CD4-positive, CD25-positive, alpha-beta regulatory T cell (primary cell): ENCODE data around the gene BCL2L15. TPM values are rescaled to one million over a fixed set of nuclear protein-coding genes. Genes with fewer than 3 reads are reported as not detected.

ENCODE experiments used
- ATAC-seq, 2 donors: fragments of 150-1000 bp; cut with Tn5 transposase; one replicate each; pipeline ENCODE4 v1.10.0; 2021; ENCODE audit warnings: low read depth in 2 of 2, moderate number of reproducible peaks in 2 of 2, moderate library complexity in 1 of 2
- DNase-seq, 3 donors: peaks; one replicate each; pipeline versions ENCODE4 v3.0.0 to v3.0.0-alpha.2; 2012 to 2022; ENCODE audit warnings: mixed read lengths in 1 of 3
- H3K27ac ChIP-seq: one replicate; pipeline ENCODE4 v1.7.0; 2013; ENCODE audit warnings: mild to moderate bottlenecking, low read length; ENCODE audit not compliant: insufficient read depth, poor library complexity, severe bottlenecking
- H3K27me3 ChIP-seq: one replicate; pipeline ENCODE4 v1.7.0; 2013; ENCODE audit warnings: low read length; ENCODE audit not compliant: control insufficient read depth, insufficient read depth
- H3K36me3 ChIP-seq: one replicate; pipeline ENCODE4 v1.7.0; 2013; ENCODE audit warnings: mild to moderate bottlenecking, low read length, moderate library complexity; ENCODE audit not compliant: control insufficient read depth, insufficient read depth
- H3K4me1 ChIP-seq: 2 replicates; pipeline ENCODE4 v1.7.0; 2013; ENCODE audit warnings: mild to moderate bottlenecking, low read length; ENCODE audit not compliant: insufficient read depth, control insufficient read depth, poor library complexity, severe bottlenecking
- H3K4me3 ChIP-seq: one replicate; pipeline ENCODE4 v1.7.0; 2013; ENCODE audit warnings: low read depth, mild to moderate bottlenecking, low read length, moderate library complexity
- H3K9me3 ChIP-seq, 2 experiments: 1 replicate in 1 of 2; 2 replicates in 1 of 2; pipeline ENCODE4 v1.7.0; 2013; ENCODE audit warnings: low read length in 2 of 2, mild to moderate bottlenecking in 1 of 2, moderate library complexity in 1 of 2; ENCODE audit not compliant: control insufficient read depth in 2 of 2
- H3K27ac Mint-ChIP-seq, 3 donors: one replicate each; pipeline ENCODE4 v1.8.0; 2020 to 2022; ENCODE audit warnings: mild to moderate bottlenecking in 3 of 3, mixed read lengths in 3 of 3, moderate library complexity in 2 of 3
- H3K27me3 Mint-ChIP-seq: one replicate; pipeline ENCODE4 v1.8.0; 2022; ENCODE audit warnings: mild to moderate bottlenecking, mixed read lengths
- H3K36me3 Mint-ChIP-seq: one replicate; pipeline ENCODE4 v1.8.0; 2020; ENCODE audit warnings: mixed read lengths
- H3K4me1 Mint-ChIP-seq, 4 donors: one replicate each; pipeline ENCODE4 v1.8.0; 2020 to 2022; ENCODE audit warnings: mixed read lengths in 4 of 4, mild to moderate bottlenecking in 1 of 4
- H3K4me3 Mint-ChIP-seq, 4 donors: one replicate each; pipeline ENCODE4 v1.8.0; 2020 to 2022; ENCODE audit warnings: mild to moderate bottlenecking in 4 of 4, mixed read lengths in 4 of 4, moderate library complexity in 3 of 4
- H3K9me3 Mint-ChIP-seq, 7 donors: one replicate each; pipeline ENCODE4 v1.8.0; 2020 to 2022; ENCODE audit warnings: mixed read lengths in 7 of 7, mild to moderate bottlenecking in 3 of 7, moderate library complexity in 2 of 7
- polyA plus RNA-seq, 4 donors: library from polyadenylated mRNA; unstranded; fragments of 300-500 nt; fragmentation: Illumina TruSeq; gene quantifications; one replicate each; pipeline ENCODE4 v1.2.3, GENCODE V29; 2021
- total RNA-seq: library from RNA; stranded (reverse); gene quantifications from one replicate; pipeline ENCODE4 v1.2.3, GENCODE V29; 2022

Gene BCL2L15
- total and polyA plus RNA-seq, 5 donors from 2014 or later, result 0.30 to 2.2 (median 0.79) TPM

- peaks cover 0 to 7% (median 3%) of the 10 kb centered on the region in 4 donors for H3K4me1 Mint-ChIP-seq
- H3K27me3 Mint-ChIP-seq, result peaks cover 13% of the 10 kb centered on the region
- no peaks in the 10 kb centered on the region for H3K4me1 ChIP-seq
- H3K36me3 Mint-ChIP-seq, result peaks cover 14% of the 10 kb centered on the region
- H3K27me3 ChIP-seq, result no peaks in the 10 kb centered on the region
- H3K9me3 ChIP-seq, result no peaks in the 10 kb centered on the region
- ATAC-seq (no peak), DNase-seq (no peak)
- H3K4me3 Mint-ChIP-seq, result peak overlapping the region in 1 of 4 donors; percentile 47
- peak overlapping the region in 1 of 3 donors; percentile 52 for H3K27ac Mint-ChIP-seq
- H3K9me3 Mint-ChIP-seq, result peaks cover 0 to 1% (median 0%) of the 10 kb centered on the region in 7 donors
- H3K27ac ChIP-seq, result no peak overlapping the region
- peaks cover 3% of the 10 kb centered on the region for H3K36me3 ChIP-seq
- no peak overlapping the region for H3K4me3 ChIP-seq
Measured at GRCh38 chr1:113917400-113918082, 30.2 kb upstream of the BCL2L15 start.

GRCh38 chr1:113916974-113917373 lies 29.6 kb upstream of the BCL2L15 start:
- H3K9me3 ChIP-seq, result no peaks in the 10 kb centered on the region
- H3K27ac ChIP-seq, result no peak overlapping the region
- no peaks in the 10 kb centered on the region for H3K4me1 ChIP-seq
- DNase-seq (no peak), ATAC-seq (no peak)
- H3K36me3 Mint-ChIP-seq, result peaks cover 15% of the 10 kb centered on the region
- peaks cover 11% of the 10 kb centered on the region for H3K27me3 Mint-ChIP-seq
- no peaks in the 10 kb centered on the region for H3K27me3 ChIP-seq
- no peak overlapping the region for H3K4me3 ChIP-seq
- H3K27ac Mint-ChIP-seq, result no peak overlapping the region
- no peak overlapping the region for H3K4me3 Mint-ChIP-seq
- peaks cover 0 to 7% (median 3%) of the 10 kb centered on the region in 4 donors for H3K4me1 Mint-ChIP-seq
- H3K36me3 ChIP-seq, result peaks cover 9% of the 10 kb centered on the region
- peaks cover 0 to 1% (median 0%) of the 10 kb centered on the region in 7 donors for H3K9me3 Mint-ChIP-seq

- peaks cover 7% of the 10 kb centered on the region for H3K27me3 Mint-ChIP-seq
- H3K27ac Mint-ChIP-seq, result no peak overlapping the region
- no peaks in the 10 kb centered on the region for H3K4me1 ChIP-seq
- DNase-seq, result no peak
- H3K4me1 Mint-ChIP-seq, result peaks cover 0 to 19% (median 7%) of the 10 kb centered on the region in 4 donors
- no peak overlapping the region for H3K27ac ChIP-seq
- peaks cover 0 to 1% (median 0%) of the 10 kb centered on the region in 7 donors for H3K9me3 Mint-ChIP-seq
- no peaks in the 10 kb centered on the region for H3K27me3 ChIP-seq
- no peak for ATAC-seq
- H3K9me3 ChIP-seq, result no peaks in the 10 kb centered on the region
- H3K36me3 ChIP-seq, result peaks cover 30% of the 10 kb centered on the region
- no peak overlapping the region for H3K4me3 Mint-ChIP-seq
- H3K36me3 Mint-ChIP-seq, result peaks cover 37% of the 10 kb centered on the region
- H3K4me3 ChIP-seq, result no peak overlapping the region
Measured at GRCh38 chr1:113913887-113914664, 26.7 kb upstream of the BCL2L15 start.

GRCh38 chr1:113913312-113913668 lies 25.9 kb upstream of the BCL2L15 start:
- peaks cover 33% of the 10 kb centered on the region for H3K36me3 ChIP-seq
- Mint-ChIP-seq H3K4me1 (peaks cover 2 to 17% (median 9%) of the 10 kb centered on the region in 4 donors), H3K9me3 (peaks cover 0 to 1% (median 0%) of the 10 kb centered on the region in 7 donors), H3K36me3 (peaks cover 40% of the 10 kb centered on the region), H3K4me3 (no peak overlapping the region), H3K27me3 (no peaks in the 10 kb centered on the region), H3K27ac (peak overlapping the region in 1 of 3 donors; percentile 65)
- no peaks in the 10 kb centered on the region for H3K4me1 ChIP-seq
- no peak overlapping the region for H3K27ac ChIP-seq
- no peak overlapping the region for H3K4me3 ChIP-seq
- DNase-seq (no peak), ATAC-seq (no peak)
- no peaks in the 10 kb centered on the region for H3K9me3 ChIP-seq
- H3K27me3 ChIP-seq, result no peaks in the 10 kb centered on the region

GRCh38 chr1:113912594-113913311 lies 25.4 kb upstream of the BCL2L15 start:
- no peaks in the 10 kb centered on the region for H3K27me3 ChIP-seq
- Mint-ChIP-seq H3K27ac (peak overlapping the region in 1 of 3 donors; percentile 65), H3K27me3 (no peaks in the 10 kb centered on the region), H3K36me3 (peaks cover 39% of the 10 kb centered on the region), H3K4me3 (no peak overlapping the region), H3K9me3 (peaks cover 0 to 1% (median 0%) of the 10 kb centered on the region in 7 donors), H3K4me1 (peaks cover 5 to 14% (median 10%) of the 10 kb centered on the region in 4 donors)
- DNase-seq, result no peak
- H3K9me3 ChIP-seq, result no peaks in the 10 kb centered on the region
- no peaks in the 10 kb centered on the region for H3K4me1 ChIP-seq
- peaks cover 35% of the 10 kb centered on the region for H3K36me3 ChIP-seq
- no peak overlapping the region for H3K4me3 ChIP-seq
- no peak overlapping the region for H3K27ac ChIP-seq
- ATAC-seq, result no peak

- no peak for DNase-seq
- Histone ChIP-seq H3K27me3 (no peaks in the 10 kb centered on the region), H3K4me3 (peak overlapping the region; percentile 97), H3K27ac (peak overlapping the region; percentile 97), H3K9me3 (no peaks in the 10 kb centered on the region), H3K4me1 (peaks cover 36% of the 10 kb centered on the region), H3K36me3 (peaks cover 32% of the 10 kb centered on the region)
- H3K4me1 Mint-ChIP-seq, result peaks cover 16 to 69% (median 47%) of the 10 kb centered on the region in 4 donors
- H3K27ac Mint-ChIP-seq, result peak overlapping the region; percentile 99 to 100 (median 100)
- ATAC-seq, result no peak
- H3K36me3 Mint-ChIP-seq, result peaks cover 40% of the 10 kb centered on the region
- no peaks in the 10 kb centered on the region for H3K27me3 Mint-ChIP-seq
- H3K4me3 Mint-ChIP-seq, result peak overlapping the region; percentile 94 to 100 (median 98)
- no peaks in the 10 kb centered on the region for H3K9me3 Mint-ChIP-seq
Measured at GRCh38 chr1:113905435-113905861, 18.1 kb upstream of the BCL2L15 start.

- H3K27me3 Mint-ChIP-seq, result no peaks in the 10 kb centered on the region
- H3K4me3 Mint-ChIP-seq, result peak within 1 kb of the TSS; percentile 94 to 100 (median 98)
- no peaks in the 10 kb centered on the region for H3K9me3 Mint-ChIP-seq
- peak; percentile 93 to 95 for ATAC-seq
- Histone ChIP-seq H3K27me3 (no peaks in the 10 kb centered on the region), H3K4me3 (peak within 1 kb of the TSS; percentile 97), H3K9me3 (no peaks in the 10 kb centered on the region), H3K4me1 (peaks cover 36% of the 10 kb centered on the region), H3K27ac (peak within 1 kb of the TSS; percentile 97), H3K36me3 (peaks cover 32% of the 10 kb centered on the region)
- peaks cover 12 to 74% (median 49%) of the 10 kb centered on the region in 4 donors for H3K4me1 Mint-ChIP-seq
- H3K36me3 Mint-ChIP-seq, result peaks cover 40% of the 10 kb centered on the region
- peak within 1 kb of the TSS; percentile 99 to 100 (median 100) for H3K27ac Mint-ChIP-seq
- peak; percentile 97 to 100 (median 97) for DNase-seq
Measured at GRCh38 chr1:113904674-113905434, 17.5 kb upstream of the BCL2L15 start, which contains the start of the genes AP4B1 and DCLRE1B. Gene AP4B1, minus strand, starts transcription at chr1:113904799. Its CDS starts 82 bp downstream, at chr1:113904717. Gene DCLRE1B, plus strand, starts transcription at chr1:113905326. Its CDS starts 261 bp downstream, at chr1:113905587.
